MM.1S (cell line): ENCODE measurements around the gene RNF220.

Experiments used
- CTCF ChIP-seq: fragments of 300-600 bp; sonication (generic); IDR thresholded peaks from 2 replicates; pipeline ENCODE4 v1.5.1; 2016; ENCODE audit warnings: antibody characterized with exemption, low read length, mixed read lengths
- EZH2 ChIP-seq: fragments of 300-600 bp; sonication (generic); optimal IDR thresholded peaks from 2 replicates; pipeline ENCODE3; 2017; ENCODE audit warnings: low read depth, mild to moderate bottlenecking, antibody characterized with exemption, low read length, mixed read lengths
- EZH2phosphoT487 ChIP-seq: fragments of 300-600 bp; sonication (generic); IDR thresholded peaks from 2 replicates; pipeline ENCODE4 v1.6.1; 2018; ENCODE audit warnings: antibody characterized with exemption, low read length

GRCh38 chr1:44511769-44512168 lies 106.7 kb downstream of the RNF220 start:
- TF ChIP-seq CTCF (no peak), EZH2 (no peak), EZH2phosphoT487 (no peak)
